Stomach (tissue), 4 donors: ENCODE data around the gene WWOX.

Source experiments
- EP300 ChIP-seq: sonication (generic); formaldehyde crosslinking; IDR thresholded peaks from one replicate; pipeline ENCODE4 v1.6.1; 2017; ENCODE audit warnings: antibody characterized with exemption
- POLR2A ChIP-seq, 4 donors: fragments of 450-650 bp; IDR thresholded peaks; one replicate each; pipeline ENCODE4 v1.6.1; 2016; ENCODE audit warnings: antibody characterized with exemption in 4 of 4, control low read depth in 2 of 4, mild to moderate bottlenecking in 1 of 4, moderate library complexity in 1 of 4

DNA sequence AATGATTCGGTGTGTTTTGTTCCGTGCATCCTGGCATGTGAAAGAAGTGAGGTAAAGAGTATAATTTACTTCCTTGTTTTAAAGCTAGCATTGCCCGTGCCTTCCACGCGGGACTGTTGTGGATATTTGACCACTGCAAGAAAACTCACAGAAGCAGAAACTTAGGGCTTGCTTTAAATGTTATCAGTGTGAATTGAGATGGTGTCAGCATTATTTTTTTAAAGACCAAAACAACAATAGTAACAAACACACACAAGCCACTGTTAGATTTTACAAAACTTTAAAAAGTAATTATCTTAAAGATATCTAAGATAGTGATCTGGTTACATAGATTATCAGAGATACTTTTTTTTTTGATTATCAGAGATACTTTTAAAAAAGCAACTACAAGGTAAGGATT is 47.4 kb downstream of the WWOX start:
- TF ChIP-seq POLR2A (IDR thresholded peaks at IDR 0.05) (no peak), EP300 (no peak)
